NCI-H774 (cell line): ENCODE data around the gene MACROH2A2.
"Not testable (repeated sequence)": the region's sequence is repeated elsewhere in the genome, so short reads cannot be mapped to it uniquely, and the experiment has no call there.

ENCODE experiments used
- DNase-seq: peaks from one replicate; lab custom pipeline; 2025; lab: John Stamatoyannopoulos, UW

The MACROH2A2 gene

DNA sequence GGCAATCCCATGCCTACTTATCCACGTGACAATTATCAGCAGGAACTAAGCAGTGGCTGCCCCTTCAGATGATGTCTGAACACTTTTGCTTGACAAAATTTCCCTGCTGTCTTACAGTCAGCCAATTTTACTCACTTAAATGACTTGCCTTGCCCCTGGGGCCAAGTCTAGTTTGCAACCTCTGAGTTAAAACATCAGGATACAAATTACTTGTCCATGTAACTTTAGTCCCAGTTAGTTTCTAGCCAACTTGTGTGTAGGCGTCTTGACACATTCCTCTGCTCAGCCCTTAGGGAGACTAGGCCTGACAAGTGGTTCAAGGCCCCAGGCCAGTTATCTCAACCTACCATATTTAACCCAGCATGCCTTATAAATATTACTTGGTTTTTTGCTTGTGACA, 105.5 kb downstream of the MACROH2A2 start:
- DNase-seq = no peak

DNA sequence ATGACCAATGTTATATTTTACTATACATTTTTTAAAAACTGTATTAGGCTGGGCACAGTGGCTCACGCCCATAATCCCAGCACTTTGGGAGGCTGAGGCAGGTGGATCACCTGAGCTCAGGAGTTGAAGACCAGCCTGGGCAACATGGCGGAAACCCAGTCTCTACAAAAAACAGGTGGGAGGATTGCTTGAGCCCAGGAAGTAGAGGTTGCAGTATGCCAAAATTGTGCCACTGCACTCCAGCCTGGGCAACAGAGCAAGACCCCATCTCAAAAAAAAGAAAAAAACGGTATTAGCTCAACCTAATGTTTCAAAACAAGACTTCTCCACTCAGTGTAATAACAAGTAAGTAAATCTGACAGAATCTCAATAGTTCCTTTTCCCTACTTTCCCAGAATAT, 106.7 kb downstream of the MACROH2A2 start:
- DNase-seq = not testable (repeated sequence)

DNA sequence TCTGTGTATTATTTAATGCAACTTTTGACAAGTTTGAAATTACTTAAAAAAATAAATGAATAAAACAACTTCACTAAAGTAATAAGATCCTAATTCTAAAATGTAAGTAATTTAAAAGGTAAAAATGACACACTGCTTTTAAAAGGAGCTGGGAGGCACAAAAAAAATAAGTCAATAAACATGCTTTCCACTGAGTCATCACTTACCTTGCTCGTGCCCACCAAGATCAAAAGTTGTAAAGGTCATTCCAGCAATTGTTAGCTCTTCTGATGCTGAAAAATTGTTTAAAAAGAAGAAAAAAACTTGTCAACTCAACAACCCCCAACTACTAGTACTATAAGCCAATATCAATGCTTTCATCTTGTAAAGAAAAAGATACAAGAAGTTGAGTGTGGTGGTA, 108.2 kb downstream of the MACROH2A2 start:
- no peak for DNase-seq
